GM21723 (cell line): Measurements from ENCODE around the gene LRG1.
"Not testable (repeated sequence)": the region's sequence is repeated elsewhere in the genome, so short reads cannot be mapped to it uniquely, and the experiment has no call there.

Experiments
- ATAC-seq: cut with Tn5 transposase; IDR thresholded peaks from one replicate; pipeline ENCODE4 v1.9.1; 2021; ENCODE audit warnings: mild to moderate bottlenecking, moderate library complexity; ENCODE audit not compliant: unreplicated experiment

The LRG1 gene

DNA sequence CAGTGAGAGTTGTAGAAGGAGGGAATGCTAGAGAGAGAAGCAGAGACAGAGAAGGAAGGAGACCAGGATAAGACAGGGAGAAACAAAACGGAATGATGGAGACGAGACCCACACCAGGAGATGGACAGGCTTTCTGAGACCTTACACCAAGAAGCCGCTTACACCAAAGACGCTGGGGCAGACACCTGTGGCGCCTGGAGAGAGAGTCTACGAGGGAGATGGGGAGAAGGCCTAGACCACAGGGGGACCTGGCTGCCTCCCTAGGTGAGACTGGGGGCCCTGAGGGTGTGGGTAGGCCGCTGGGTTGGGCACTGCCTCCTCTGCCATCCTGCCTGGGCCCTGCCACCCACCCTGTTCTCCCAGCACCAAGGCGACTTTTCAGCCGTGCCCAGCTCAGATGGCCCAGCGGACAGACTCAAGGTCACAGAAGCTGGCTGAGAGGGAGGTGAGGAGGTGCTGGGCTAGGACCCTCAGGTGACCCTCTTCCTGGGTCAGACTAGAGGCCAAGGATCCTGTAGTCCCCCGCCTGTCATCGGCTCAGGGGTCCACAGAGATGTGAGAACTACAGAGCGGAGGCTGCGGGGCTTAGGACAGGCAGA lies 9.8 kb downstream of the LRG1 start:
- no peak for ATAC-seq

DNA sequence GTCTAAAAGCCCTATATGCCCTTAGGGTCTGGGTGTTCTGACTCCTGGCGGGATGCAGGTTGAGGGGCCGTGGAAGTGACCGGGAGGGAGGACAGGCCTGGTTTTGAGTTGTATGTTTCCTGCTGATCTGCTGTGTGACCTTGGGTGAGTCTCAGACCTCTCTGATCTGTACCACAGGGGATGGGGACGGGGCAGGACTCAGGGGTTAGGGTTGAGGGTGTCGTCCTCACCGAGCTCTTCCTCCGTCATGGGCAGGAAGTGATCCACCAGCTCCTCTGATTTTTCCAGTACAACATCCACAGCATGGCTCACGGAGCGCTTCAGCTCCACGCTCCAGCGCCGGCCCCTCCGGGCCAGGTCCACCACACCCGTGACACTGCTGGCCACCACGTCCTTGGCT lies 11.0 kb downstream of the LRG1 start:
- ATAC-seq, result no peak

DNA sequence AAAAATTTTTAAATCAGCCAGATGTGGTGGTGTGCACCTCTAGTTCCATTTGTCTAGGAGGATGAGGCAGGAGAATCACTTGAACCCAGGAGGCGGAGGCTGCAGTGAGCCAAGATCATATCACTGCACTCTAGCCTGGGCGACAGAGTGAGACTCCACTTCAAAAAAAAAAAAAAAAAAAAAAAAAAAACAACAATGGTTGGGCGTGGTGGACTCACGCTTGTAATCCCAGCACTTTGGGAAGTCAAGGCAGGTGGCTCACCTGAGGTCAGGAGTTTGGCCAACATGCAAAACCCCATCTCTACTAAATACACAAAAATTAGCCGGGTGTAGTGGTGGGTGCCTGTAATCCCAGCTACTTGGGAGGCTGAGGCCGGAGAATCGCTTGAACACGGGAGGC lies 12.5 kb downstream of the LRG1 start:
- ATAC-seq, result not testable (repeated sequence)

DNA sequence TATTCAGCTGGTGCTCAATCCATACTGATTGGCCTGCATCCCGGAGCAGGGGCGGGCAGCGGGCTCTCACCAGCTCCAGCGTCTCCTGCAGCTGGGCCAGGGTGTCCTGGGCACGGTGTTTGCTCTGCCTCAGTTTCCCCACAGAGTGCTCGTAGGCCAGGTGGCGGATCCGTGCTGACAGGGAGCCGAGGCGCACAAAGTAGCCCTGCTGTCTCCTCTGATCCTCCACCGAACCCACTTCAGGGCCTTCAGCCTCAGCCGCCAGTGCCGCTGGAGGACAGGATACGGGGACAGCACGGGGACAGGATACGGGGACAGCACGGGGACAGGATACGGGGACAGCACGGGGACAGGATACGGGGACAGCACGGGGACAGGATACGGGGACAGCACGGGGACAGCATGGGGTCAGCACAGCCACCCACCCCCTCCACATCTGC lies 14.3 kb downstream of the LRG1 start:
- no peak for ATAC-seq

DNA sequence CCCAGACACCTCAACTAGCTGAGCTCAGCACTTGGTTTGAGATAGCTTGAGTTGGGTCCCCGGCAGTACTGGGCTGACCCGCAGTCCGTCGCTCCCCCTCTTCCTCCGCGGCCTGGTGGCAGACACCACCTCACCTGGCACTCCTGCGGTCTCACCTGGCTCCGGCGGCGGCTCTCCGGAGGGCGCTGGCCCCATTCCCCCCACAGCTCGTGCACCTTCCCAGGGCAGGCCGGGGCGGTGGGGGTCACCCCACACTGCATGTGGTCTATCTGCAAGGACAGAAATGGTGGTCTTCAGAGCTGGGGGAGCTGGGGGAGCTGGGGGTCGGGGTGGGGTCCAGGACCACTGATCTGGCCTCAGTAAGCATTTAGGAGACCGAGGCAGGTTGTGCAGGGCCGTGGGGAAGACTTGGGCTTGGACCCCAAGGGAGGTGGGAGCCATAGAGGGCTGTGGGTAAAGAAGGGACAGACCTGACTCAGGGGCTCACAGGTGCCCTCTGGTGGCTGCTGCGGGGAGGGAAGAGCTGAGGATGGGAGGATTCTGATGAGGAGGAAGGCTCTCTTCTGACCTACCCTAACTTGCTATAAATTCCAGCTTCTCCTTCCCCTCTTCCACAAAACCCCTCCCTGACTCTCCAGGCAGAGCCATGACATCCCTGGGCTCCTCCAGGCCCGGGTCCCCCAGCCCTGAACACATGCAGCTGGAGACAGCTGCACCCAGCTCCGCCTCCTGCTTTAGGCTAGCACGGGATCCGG lies 14.9 kb downstream of the LRG1 start:
- ATAC-seq, result no peak

DNA sequence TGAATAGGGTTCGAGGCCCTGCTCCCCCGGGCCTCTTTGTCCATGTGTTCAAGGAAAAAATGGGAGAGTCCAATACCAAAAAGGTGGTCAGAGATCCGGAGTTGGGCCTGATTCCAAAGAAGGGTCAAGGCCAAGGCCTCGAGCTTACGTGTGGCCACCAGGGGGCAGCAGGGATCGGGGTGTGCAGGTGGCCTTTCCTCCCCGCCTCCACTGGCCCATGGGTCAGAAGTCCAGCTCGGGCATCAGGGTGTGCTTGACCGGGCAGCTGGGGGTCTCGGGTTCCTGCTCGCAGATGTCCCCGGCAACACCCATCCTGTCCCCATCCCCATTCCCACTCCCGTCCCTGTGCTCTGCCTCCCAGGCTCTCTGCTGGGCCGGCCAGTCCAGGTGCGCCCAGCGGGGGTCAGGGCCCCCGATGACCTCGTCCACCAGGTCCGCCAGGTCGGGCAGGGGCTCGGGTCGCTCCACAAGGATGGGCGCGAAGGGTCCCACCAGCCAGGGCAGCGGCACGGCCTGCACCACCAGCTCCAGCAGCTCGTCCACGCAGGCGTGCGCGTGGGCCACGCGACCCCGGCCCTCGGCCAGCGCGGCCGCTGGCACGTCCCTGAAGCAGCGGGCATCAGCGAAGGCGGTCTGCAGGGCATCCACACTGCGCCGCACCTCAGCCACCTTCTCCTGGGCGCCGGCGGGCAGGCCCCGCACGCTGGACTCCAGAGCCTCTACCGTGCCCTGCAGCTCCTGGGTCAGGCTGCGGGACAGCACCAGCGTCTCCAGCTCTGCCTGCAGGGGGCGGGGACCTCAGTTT lies 16.3 kb downstream of the LRG1 start:
- ATAC-seq, result no peak

DNA sequence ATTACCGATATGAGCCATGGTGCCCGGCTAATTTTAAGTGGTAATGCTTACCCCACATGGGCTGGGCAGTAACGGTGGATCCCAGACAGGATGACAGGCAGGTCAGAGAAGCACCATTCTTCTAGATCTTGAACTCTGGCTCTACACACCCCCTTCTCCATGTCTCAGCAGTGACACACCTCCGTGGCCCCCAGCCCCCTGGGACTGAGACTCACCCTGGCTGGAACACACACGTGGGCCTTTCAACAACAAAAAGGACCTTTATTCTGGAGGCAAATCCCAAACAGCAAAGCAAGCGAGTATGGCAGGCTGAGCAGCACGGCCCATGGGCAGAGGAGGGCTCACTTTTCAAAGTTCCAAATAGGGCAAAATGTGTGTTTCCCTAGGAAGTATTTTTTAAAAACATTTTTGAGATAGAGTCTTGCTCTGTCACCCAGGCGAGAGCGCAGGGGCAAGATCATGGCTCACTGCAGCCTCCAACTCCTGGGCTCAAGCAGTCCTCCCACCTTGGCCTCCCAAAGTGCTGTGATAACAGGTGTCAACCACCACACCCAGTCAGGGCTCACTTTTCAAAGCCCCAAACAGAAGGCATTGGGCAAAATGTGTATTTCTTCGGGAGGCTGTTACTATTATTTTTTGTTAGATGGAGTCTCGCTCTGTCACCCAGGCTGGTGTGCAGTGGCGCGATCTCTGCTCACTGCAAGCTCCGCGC lies 17.4 kb downstream of the LRG1 start:
- no peak for ATAC-seq

DNA sequence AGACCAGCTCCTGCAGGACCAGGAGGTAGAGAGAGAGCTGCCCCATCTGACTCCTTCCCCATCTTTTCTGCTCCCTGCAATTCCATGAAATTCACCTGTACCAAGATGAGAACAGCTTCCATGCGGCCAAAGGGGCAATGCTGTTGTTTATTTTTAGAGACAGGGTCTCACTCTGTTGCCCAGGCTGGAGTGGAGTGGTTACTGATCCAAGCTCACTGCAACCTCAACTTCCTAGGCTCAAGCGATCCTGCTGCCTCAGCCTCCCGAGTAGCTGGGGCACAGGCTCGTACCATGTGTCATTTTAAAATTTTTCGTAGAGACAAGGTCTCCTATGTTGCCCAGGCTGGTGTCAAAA lies 18.0 kb downstream of the LRG1 start:
- ATAC-seq, result no peak

DNA sequence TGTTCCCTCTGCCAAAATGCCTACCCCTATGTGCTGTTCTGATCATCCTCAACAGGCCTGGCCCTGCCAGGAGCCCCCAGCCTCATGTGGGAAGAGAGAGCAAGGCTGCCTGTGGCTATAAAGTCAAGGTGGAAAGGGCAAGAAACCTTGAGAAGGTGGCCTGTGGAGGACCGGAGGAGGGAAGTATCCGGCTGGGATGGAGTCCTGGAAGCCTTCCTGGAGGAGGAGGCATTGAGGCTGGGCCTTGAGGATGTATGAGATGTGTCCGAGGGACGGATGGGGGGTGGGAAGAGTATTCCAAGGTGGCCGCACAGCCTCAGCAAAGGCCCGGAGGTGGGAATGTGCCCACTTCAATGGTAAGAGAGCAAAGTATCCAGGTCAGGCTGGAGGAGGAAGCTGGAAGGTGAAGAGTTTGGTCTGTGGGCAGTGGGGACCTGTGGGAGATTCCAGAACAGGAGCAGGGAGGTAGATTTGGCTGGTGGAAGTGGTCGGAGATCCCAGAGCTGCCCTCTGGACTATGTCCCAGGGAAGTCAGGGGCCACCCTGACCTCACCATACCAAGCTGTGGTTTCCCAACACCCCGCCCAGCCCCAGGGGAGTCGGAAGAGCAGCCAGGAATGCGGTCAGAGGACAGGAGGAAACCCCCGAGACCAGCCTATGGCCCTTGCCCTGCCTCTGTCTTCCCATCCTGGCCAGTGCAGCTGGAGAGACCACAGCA lies 18.5 kb downstream of the LRG1 start:
- no peak for ATAC-seq

DNA sequence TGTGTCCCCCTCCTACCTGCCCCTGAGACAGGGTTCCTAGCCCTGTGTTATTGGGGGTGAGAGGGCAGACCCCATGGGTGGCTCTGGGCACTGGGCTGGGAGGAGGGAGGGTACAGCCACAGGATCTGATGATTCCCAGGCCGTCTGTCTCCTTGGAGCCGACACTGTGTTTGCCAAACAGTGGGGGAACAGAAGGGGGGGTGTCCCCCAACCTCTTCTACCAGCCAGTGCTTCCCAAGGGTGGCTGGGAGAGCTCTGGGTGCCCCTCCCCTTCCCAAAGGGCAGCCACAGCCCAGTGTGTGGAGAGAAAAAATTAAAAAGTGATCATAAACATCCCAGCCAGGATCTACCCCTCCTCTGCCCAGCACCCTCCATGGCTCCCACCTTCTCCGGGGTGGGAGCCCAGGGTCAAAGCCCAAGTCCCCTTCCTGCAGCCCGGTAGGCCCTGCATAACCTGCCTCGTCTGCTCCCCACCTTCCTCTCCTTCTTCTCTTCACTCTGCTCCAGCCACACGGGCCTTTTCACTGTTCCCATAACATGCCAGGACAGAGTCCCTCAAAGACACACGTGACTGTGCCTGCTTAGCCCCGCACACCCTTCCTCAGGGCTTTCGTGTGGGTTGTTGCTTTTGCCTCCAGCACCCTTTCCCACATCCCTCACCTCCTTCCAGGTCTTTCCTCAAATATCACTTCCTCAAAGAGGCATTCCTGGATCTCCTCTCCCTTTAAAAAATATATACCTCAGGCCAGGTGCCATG lies 20.1 kb downstream of the LRG1 start:
- ATAC-seq, result no peak

DNA sequence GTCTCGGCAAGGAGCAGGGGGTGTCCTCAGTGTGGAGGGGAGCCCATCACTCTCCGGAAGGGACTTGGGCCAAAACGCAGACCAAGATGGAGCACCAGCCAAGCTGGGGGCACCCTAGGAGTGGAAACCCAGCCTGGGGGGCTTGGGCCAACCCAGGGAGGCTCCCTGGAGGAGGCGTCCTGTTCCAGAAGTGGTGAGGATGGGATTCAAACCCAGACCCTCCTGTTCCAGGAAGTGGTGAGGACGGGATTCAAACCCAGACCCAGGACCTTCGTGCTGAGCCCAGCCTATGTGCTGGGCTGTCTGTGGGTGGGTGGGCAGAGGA lies 20.7 kb downstream of the LRG1 start:
- no peak for ATAC-seq

DNA sequence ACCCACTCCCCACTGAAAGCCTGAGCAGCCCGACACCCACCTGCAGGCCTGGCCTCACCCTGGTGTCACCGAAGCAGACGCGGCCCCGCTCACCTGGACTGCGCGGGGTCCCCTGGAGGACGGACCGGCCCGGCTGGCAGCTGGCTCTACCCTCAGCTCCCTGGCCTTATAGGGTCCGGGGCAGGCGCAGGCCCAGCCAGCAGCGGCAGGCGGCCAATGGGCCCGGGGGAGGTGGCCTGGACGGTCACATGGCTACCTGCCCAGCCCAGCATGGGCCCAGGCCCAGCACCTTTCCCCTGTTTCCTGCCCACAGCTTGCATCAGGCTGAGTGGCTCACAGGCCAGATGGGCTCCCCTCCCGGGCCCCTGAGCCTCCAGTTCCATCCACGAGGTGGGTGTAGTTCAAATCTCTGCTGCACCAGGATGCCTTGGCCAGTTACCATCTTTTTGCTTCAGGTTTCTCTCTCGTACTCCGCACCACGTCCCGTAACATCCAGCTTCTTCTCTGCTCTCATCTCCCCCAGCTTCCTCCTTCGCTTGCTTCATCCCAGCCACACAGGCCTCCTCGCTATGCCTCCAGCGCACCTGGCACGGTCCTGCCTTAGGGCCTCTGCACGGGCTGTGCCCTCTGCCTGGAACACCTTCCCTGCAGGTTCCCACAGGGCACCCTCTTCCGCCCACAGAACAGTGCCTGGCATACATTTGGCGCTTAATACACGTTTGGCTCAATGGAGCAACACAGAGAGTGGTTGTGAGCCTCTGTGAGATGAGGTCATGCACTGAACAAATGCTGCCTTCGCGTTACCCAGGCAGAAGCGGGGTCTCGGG lies 21.3 kb downstream of the LRG1 start, which contains the start of gene PLIN4:
Gene PLIN4 (minus strand): TSS at position 142 of the 827 bp plus-strand sequence. CDS start 214 bp downstream, outside the sequence.
- no peak for ATAC-seq

DNA sequence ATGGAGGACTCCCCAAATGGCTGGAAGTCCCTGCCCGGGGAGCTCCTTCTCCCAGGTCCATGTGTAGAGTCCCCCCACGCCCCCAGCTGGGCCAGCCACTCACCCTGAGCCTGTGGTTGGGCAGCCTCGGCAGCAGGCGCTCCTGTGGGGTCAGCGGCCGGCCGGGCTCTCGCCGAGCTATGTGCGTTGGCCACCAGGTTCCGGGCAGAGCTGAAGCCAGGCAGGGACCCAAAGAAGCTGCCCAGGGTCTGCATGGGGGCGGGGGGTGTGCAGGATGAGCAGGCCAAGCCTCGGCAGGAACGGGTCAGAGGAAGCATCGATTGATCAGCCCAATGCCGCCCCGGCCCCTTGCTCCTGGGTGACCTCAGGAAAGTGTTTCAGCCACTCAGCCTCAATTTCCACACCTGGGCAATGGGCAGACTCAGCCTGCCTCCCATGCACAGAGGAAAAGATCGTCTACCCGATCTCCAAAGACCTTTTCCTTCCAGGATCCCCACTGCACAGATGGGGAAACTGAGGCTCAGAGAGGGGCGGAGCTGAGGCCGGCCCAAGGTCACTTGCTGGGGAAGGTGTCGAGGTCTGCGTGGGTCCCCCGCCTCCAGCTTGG lies 22.3 kb downstream of the LRG1 start:
- no peak for ATAC-seq

DNA sequence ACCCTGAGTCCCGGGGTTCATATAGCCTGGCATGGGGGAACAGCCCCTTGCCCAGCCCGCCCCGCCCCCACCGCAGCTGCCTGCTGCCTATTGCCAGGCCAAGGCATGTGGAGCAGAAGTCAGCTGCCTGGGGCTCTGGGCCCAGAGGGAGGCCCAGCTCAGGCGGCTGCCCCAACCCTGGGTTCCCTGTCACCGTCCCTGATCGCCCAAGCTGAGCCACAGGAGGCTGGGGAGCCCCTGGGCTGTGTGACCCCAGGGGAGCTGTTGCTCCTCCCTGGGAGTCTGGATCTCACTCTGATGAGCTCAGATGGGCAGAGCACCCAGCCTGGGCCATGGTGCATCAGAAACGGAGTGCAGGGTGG lies 22.9 kb downstream of the LRG1 start:
- no peak for ATAC-seq

DNA sequence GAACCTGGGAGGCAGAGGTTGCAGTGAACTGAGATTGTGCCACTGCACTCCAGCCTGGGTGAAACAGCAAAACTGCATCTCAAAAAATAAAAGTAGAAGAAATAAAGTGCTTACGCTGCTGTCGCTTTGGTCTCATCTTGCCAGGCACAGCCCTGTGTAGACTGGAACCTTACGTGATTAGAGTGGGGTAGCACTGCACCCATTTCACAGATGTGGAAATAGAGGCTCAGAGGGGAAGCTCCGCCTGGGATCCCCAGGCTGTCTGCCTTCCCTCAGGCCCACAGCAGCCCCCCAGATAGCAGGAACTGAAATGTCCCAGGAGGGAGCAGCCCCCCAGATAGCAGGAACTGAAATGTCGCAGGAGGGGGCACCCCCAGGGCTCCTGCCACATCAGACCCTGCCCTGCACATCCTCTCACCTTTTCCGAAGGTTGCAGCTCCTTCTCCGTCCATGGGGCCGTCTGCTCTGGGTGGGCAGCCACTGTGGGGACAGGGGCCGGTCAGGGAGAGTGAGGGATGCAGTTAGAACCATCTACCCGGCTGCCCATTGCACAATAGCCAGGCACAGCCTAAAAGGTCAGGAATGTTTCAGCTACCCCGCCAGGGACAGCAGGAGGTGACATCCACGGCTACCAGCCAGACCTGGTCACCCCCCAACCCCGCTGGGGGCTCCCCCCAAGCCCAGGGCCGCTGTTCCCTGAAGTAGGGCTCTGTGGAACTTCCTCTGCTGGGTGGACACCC lies 23.5 kb downstream of the LRG1 start:
- ATAC-seq, result no peak

DNA sequence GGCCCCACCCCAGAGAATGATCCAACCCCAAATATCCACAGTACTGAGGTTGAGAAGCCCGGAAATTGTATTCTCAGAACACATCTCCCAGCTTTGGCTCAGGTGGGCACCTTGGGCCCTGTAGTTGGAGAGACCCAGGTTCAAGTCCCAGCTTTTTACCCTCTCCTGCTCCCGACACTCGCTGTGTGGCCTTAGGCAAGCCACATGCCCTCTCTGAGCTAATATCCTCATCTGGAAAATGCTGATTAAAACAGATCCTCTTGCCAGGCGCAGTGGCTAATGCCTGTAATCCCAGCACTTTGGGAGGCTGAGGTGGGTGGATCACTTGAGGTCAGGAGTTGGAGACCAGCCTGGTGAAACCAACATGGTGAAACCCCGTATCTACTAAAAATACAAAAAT lies 24.1 kb downstream of the LRG1 start:
- no peak for ATAC-seq

DNA sequence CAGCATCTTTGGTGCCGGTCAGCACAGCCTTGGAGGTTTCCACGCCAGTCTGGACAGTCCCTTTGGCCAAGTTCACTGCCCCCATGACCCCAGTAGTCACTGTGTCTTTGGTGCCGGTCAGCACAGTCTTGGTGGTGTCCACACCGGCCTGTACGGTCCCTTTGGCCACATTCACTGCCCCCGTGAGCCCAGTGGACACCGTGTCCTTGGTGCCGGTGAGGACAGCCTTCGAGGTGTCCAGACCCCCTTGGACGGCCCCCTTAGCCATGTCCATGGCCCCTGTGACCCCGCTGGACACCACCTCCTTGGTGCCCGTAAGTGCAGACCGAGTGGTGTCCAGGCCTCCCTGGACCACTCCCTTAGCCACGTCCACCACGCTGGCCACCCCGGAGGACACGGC lies 26.6 kb downstream of the LRG1 start:
- no peak for ATAC-seq

DNA sequence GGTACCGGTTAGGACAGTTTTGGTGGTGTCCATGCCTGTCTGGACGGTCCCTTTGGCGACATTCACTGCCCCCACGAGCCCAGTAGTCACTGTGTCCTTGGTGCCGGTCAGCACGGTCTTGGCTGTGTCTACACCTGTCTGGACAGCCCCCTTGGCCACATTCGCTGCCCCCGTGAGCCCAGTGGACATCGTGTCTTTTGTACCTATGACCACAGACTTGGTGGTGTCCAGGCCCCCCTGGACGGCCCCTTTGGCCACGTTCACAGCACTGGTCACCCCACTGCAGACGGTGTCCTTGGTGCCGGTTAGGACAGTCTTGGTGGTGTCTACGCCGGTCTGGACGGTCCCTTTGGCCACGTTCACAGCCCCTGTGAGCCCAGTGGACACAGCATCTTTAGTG lies 27.8 kb downstream of the LRG1 start:
- ATAC-seq, result no peak
